Measurements from ENCODE around the gene DENND5A.
"Not testable (repeated sequence)": the region's sequence is repeated elsewhere in the genome, so short reads cannot be mapped to it uniquely, and the experiment has no call there.

Gene DENND5A

DNA sequence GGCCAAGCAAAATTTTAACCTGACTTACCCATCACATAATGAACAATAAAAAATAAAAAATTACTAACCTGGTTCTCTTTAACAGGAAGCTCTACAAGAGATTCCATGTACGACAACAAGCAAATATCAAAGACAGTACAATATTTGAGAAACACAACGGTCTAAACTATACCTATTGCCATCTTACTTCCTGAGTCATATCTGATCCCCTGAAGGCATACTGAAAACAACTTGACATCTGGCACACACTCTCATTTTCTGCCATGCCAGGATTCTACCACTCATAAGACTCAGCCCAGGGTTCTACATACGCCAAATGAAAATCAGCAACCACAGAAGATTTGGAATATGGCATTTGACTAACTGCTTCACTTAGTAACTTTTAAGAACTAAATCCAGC, 13.8 kb downstream of the DENND5A start:
- Histone ChIP-seq H3K36me3 (ENCODE audit: insufficient read depth, low read length) (no peaks in the 10 kb centered on the region; the same call in 1 of the 2 replicates), H3K9me3 (ENCODE audit: control insufficient read depth, insufficient read depth, low read length) (no peaks in the 10 kb centered on the region), H3K9ac (ENCODE audit: low read depth, low read length) (no peak overlapping the region), H3K4me1 (ENCODE audit: insufficient read depth, low read length) (no peaks in the 10 kb centered on the region)

- Histone ChIP-seq H3K4me1 (ENCODE audit: insufficient read depth, low read length) (no peaks in the 10 kb centered on the region), H3K9ac (ENCODE audit: low read depth, low read length) (no peak overlapping the region), H3K9me3 (ENCODE audit: control insufficient read depth, insufficient read depth, low read length) (no peaks in the 10 kb centered on the region), H3K36me3 (ENCODE audit: insufficient read depth, low read length) (no peaks in the 10 kb centered on the region; the same call in 1 of the 2 replicates)
Measured at GRCh38 chr11:9250139-9250582, 15.0 kb downstream of the DENND5A start.

DNA sequence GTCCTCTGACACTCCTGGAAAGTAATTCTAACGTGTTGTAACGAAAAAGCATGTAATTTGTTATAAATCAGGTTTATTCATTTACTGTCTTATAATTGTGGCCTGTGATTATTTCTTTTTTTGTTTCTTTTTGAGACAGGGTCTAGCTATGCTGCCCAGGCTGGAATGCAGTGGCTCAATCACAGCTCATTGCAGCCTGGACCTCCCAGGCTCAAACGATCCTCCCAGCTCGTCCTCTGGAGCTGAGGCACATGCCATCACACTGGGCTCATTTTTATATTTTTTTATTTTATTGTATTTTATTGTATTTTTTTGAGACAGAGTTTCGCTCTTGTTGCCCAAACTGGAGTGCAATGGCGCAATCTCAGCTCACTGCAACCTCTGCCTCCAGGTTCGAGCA, 15.9 kb downstream of the DENND5A start:
- no peaks in the 10 kb centered on the region; the same call in 1 of the 2 replicates for H3K36me3 ChIP-seq (ENCODE audit: insufficient read depth, low read length)
- H3K9ac ChIP-seq (ENCODE audit: low read depth, low read length), result no peak overlapping the region
- no peaks in the 10 kb centered on the region for H3K4me1 ChIP-seq (ENCODE audit: insufficient read depth, low read length)
- H3K9me3 ChIP-seq (ENCODE audit: control insufficient read depth, insufficient read depth, low read length), result no peaks in the 10 kb centered on the region

GRCh38 chr11:9247863-9248262, 17.3 kb downstream of the DENND5A start:
- no peaks in the 10 kb centered on the region for H3K9me3 ChIP-seq (ENCODE audit: control insufficient read depth, insufficient read depth, low read length)
- H3K4me1 ChIP-seq (ENCODE audit: insufficient read depth, low read length), result no peaks in the 10 kb centered on the region
- no peaks in the 10 kb centered on the region; the same call in 1 of the 2 replicates for H3K36me3 ChIP-seq (ENCODE audit: insufficient read depth, low read length)
- no peak overlapping the region for H3K9ac ChIP-seq (ENCODE audit: low read depth, low read length)

DNA sequence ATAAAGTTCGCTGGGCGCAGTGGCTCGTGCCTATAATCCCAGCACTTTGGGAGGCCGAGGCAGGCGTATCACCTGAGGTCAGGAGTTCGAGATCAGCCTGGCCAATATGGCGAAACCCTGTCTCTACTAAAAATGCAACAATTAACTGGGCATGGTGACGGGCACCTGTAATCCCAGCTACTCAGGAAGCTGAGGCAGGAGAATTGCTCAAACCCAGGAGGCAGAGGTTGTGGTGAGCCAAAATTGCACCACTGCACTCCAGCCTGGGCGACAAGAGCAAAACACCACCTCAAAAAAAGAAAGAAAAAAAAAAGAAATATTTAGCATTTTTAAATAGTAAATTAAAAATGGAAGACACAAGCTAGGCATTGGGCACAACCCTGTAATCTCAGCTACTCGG, 28.9 kb downstream of the DENND5A start:
- H3K36me3 ChIP-seq (ENCODE audit: insufficient read depth, low read length); H3K9ac ChIP-seq (ENCODE audit: low read depth, low read length): not testable (repeated sequence)
- Histone ChIP-seq H3K9me3 (ENCODE audit: control insufficient read depth, insufficient read depth, low read length) (peaks cover 12% of the 10 kb centered on the region), H3K4me1 (ENCODE audit: insufficient read depth, low read length) (peaks cover 14% of the 10 kb centered on the region)

- Histone ChIP-seq H3K4me1 (ENCODE audit: insufficient read depth, low read length) (peaks cover 45% of the 10 kb centered on the region), H3K36me3 (ENCODE audit: insufficient read depth, low read length) (peaks cover 5% of the 10 kb centered on the region), H3K9ac (ENCODE audit: low read depth, low read length) (no peak overlapping the region), H3K9me3 (ENCODE audit: control insufficient read depth, insufficient read depth, low read length) (peaks cover 12% of the 10 kb centered on the region)
Measured at GRCh38 chr11:9232482-9232881, 32.7 kb downstream of the DENND5A start.

GRCh38 chr11:9231848-9232177, 33.3 kb downstream of the DENND5A start:
- H3K9ac ChIP-seq (ENCODE audit: low read depth, low read length), result peak overlapping the region; percentile 45; the same call in 1 of the 2 replicates
- peaks cover 45% of the 10 kb centered on the region for H3K4me1 ChIP-seq (ENCODE audit: insufficient read depth, low read length)
- H3K9me3 ChIP-seq (ENCODE audit: control insufficient read depth, insufficient read depth, low read length), result peaks cover 12% of the 10 kb centered on the region
- peaks cover 4% of the 10 kb centered on the region for H3K36me3 ChIP-seq (ENCODE audit: insufficient read depth, low read length)

- peaks cover 45% of the 10 kb centered on the region for H3K4me1 ChIP-seq (ENCODE audit: insufficient read depth, low read length)
- peaks cover 4% of the 10 kb centered on the region for H3K36me3 ChIP-seq (ENCODE audit: insufficient read depth, low read length)
- H3K9ac ChIP-seq (ENCODE audit: low read depth, low read length), result no peak overlapping the region; the same call in 1 of the 2 replicates
- peaks cover 9% of the 10 kb centered on the region for H3K9me3 ChIP-seq (ENCODE audit: control insufficient read depth, insufficient read depth, low read length)
Measured at GRCh38 chr11:9230296-9230695, 34.9 kb downstream of the DENND5A start.

DNA sequence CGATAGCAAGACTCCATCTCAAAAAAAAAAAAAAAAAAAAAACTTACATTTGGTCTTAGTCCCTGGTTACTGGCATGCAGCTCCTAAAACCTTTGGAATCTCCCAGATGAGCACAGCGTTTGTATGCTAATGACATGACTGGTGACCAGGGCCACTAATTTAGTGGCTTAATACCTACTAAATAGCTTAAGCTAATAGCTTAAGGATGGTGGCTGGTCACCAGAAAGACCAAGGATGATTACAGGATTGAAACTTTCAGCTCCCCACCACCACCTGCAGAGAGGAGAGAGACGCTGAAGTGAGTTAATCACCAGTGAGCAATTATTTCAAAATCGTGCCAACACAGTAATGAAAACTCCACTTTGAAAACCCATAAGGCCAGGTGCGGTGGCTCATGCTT, 37.1 kb downstream of the DENND5A start:
- Histone ChIP-seq H3K9ac (ENCODE audit: low read depth, low read length) (no peak overlapping the region), H3K36me3 (ENCODE audit: insufficient read depth, low read length) (no peaks in the 10 kb centered on the region), H3K9me3 (ENCODE audit: control insufficient read depth, insufficient read depth, low read length) (no peaks in the 10 kb centered on the region), H3K4me1 (ENCODE audit: insufficient read depth, low read length) (peaks cover 45% of the 10 kb centered on the region)

- H3K4me1 ChIP-seq (ENCODE audit: insufficient read depth, low read length), result peaks cover 27% of the 10 kb centered on the region
- no peaks in the 10 kb centered on the region for H3K9me3 ChIP-seq (ENCODE audit: control insufficient read depth, insufficient read depth, low read length)
- no peaks in the 10 kb centered on the region for H3K36me3 ChIP-seq (ENCODE audit: insufficient read depth, low read length)
- H3K9ac ChIP-seq (ENCODE audit: low read depth, low read length), result no peak overlapping the region
Measured at GRCh38 chr11:9225748-9226298, 39.3 kb downstream of the DENND5A start.

GRCh38 chr11:9222654-9223053, 42.5 kb downstream of the DENND5A start:
- Histone ChIP-seq H3K9ac (ENCODE audit: low read depth, low read length) (no peak overlapping the region), H3K36me3 (ENCODE audit: insufficient read depth, low read length) (no peaks in the 10 kb centered on the region), H3K4me1 (ENCODE audit: insufficient read depth, low read length) (no peaks in the 10 kb centered on the region; the same call in 1 of the 2 replicates), H3K9me3 (ENCODE audit: control insufficient read depth, insufficient read depth, low read length) (no peaks in the 10 kb centered on the region)

DNA sequence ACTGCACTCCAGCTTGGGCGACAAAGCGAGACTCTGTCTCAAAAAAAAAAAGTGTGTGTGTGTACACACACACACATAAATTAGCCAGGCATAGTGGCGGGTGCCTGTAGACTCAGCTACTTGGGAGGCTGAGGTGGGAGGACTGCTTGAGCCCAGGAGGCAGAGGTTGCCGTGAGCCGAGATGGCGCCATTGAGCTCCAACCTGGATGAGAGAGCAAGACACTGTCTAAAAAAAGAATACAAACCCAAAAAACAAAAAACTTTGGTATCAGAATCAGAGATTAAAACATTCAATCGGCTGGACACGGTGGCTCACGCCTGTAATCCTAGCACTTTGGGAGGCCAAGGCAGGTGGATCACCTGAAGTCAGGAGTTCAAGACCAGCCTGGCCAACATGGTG, 44.3 kb downstream of the DENND5A start:
- H3K4me1 ChIP-seq (ENCODE audit: insufficient read depth, low read length); H3K36me3 ChIP-seq (ENCODE audit: insufficient read depth, low read length); H3K9ac ChIP-seq (ENCODE audit: low read depth, low read length); H3K9me3 ChIP-seq (ENCODE audit: control insufficient read depth, insufficient read depth, low read length): not testable (repeated sequence)

DNA sequence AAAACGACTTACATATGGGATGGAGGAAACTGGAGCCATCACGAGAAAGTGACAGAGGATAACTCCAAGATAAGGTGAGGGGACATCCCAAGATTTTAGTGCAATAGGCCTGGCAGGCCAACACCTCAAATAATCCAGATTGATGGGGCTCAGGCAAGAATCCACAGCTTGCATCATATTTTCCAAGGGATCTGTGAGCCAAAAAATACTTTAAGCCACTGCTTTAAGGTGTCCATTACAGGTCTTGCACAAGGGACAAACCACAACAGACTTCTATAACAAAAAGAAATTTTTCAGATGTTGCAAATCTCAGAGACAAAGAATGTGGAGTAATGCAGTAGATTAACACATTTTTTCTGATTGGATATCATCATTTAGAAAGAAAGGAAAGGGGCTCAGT, 45.6 kb downstream of the DENND5A start:
- Histone ChIP-seq H3K4me1 (ENCODE audit: insufficient read depth, low read length) (peaks cover 10% of the 10 kb centered on the region), H3K9ac (ENCODE audit: low read depth, low read length) (no peak overlapping the region), H3K36me3 (ENCODE audit: insufficient read depth, low read length) (no peaks in the 10 kb centered on the region), H3K9me3 (ENCODE audit: control insufficient read depth, insufficient read depth, low read length) (no peaks in the 10 kb centered on the region)

DNA sequence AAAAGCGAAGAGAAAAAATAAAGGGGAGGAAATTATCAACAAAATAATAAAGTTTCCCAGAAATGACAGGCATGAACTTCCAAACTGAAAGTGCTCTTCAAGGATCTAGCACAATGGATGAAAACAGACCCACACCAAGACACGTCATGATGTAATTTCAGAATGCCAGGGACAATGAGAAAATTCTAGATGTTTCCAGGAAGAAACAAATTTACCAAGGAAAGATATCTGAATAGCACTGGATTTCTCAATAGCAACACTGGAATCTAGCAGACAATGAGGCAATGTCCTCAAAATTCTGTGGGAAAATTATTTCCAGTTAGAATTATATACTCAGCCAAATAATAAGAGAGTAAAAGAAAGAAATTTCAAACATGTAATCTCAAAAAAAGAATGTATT, 46.0 kb downstream of the DENND5A start:
- Histone ChIP-seq H3K36me3 (ENCODE audit: insufficient read depth, low read length) (no peaks in the 10 kb centered on the region), H3K4me1 (ENCODE audit: insufficient read depth, low read length) (peaks cover 10% of the 10 kb centered on the region), H3K9me3 (ENCODE audit: control insufficient read depth, insufficient read depth, low read length) (no peaks in the 10 kb centered on the region), H3K9ac (ENCODE audit: low read depth, low read length) (no peak overlapping the region)

GRCh38 chr11:9214765-9215164, 50.4 kb downstream of the DENND5A start:
- no peaks in the 10 kb centered on the region for H3K9me3 ChIP-seq (ENCODE audit: control insufficient read depth, insufficient read depth, low read length)
- H3K4me1 ChIP-seq (ENCODE audit: insufficient read depth, low read length), result peaks cover 10% of the 10 kb centered on the region

GRCh38 chr11:9211322-9211721, 53.8 kb downstream of the DENND5A start:
- peaks cover 15% of the 10 kb centered on the region; the same call in 1 of the 2 replicates for H3K4me1 ChIP-seq (ENCODE audit: insufficient read depth, low read length)
- H3K9me3 ChIP-seq (ENCODE audit: control insufficient read depth, insufficient read depth, low read length), result no peaks in the 10 kb centered on the region
- H3K9ac ChIP-seq (ENCODE audit: low read depth, low read length), result no peak overlapping the region
- no peaks in the 10 kb centered on the region for H3K36me3 ChIP-seq (ENCODE audit: insufficient read depth, low read length)

More at GRCh38 chr11:9214765-9215164, 50.4 kb downstream of the DENND5A start:
- Histone ChIP-seq H3K9ac (ENCODE audit: low read depth, low read length) (no peak overlapping the region), H3K36me3 (ENCODE audit: insufficient read depth, low read length) (no peaks in the 10 kb centered on the region)
